ENCODE data around the gene OXSM. TPM values are rescaled to one million over a fixed set of nuclear protein-coding genes. Genes with fewer than 3 reads are reported as not detected.

OXSM gene
- 5.9 TPM for total RNA-seq

DNA sequence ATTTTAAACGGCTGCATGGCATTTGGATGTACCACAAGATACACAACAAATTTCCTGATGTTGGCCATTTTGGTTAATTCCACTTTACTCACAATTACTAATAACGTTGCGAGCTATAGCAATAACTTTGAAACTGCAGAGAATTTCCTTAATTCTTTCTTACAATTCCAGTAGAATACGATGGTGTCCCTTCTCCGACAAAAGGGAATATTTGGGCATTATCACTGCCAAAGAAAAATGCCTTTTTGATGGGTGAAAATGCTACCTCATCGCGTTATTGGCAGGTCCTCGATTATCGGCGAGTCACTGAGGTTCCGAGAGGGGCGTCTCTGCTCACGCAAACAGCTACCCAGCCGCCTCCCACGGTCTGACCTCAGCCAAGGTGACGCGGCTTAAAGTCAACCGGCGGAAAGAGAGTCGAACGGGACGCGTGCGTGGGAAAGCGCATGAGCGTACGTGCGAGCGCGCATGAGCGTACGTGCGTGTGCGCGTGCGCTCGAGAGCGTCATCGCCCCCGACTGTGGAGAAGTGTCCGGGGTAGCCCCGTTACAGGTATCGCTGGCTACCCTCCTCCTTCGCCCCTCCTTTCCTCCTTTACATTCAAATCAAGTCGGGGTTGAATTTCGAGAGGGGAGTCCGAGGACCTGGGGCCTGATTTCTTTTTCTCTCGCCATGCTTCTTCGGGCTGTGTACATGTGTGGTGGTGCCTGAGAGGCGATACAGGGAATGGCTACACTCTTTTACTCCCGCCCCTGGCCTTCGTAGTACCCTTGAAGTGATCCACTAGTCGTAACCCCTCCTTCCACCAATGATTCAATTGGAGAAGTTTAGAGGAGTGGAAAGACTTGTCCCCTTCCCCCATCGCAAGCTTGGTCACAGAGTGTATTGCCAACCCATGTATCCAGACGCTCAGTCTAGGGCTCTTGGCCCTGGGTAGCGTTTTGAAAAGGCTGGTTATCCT, at the start of gene OXSM:
Gene OXSM (plus strand): TSS at position 495 of the 961 bp plus-strand sequence. CDS start 931 bp downstream, outside the sequence.
- peak in 1 of 2 donors; percentile 89 for DNase-seq (ENCODE audit: extremely low spot score in 2 of 2)
- Histone ChIP-seq H3K36me3 (no peaks in the 10 kb centered on the region), H3K4me1 (peaks cover 30% of the 10 kb centered on the region), H3K27ac (peak within 1 kb of the TSS; percentile 81), H3K27me3 (no peaks in the 10 kb centered on the region), H3K9me3 (no peaks in the 10 kb centered on the region), H3K4me3 (peak within 1 kb of the TSS; percentile 61 to 66)
- intact Hi-C loops (cut with DNase I), result loop anchor here (10.0 kb wide), 1 partner anchor 125 kb away; the partner anchor contains the start of gene TOP2B
- peak; percentile 87 to 88 for TF ChIP-seq POLR2AphosphoS5 (IDR thresholded peaks at IDR 0.05; ENCODE audit: insufficient read depth in 1 of 2, low read depth in 1 of 2)
- no peak for TF ChIP-seq POLR2A (IDR thresholded peaks at IDR 0.05)
- no peak for TF ChIP-seq CTCF (IDR thresholded peaks at IDR 0.05)

- no peak overlapping the region for H3K27ac ChIP-seq
- no peak for DNase-seq (ENCODE audit: extremely low spot score in 2 of 2)
- no peaks in the 10 kb centered on the region for H3K9me3 ChIP-seq
- peaks cover 0 to 17% of the 10 kb centered on the region in 2 donors for H3K36me3 ChIP-seq
- no peaks in the 10 kb centered on the region for H3K27me3 ChIP-seq
- no peak overlapping the region for H3K4me3 ChIP-seq
- TF ChIP-seq CTCF (IDR thresholded peaks at IDR 0.05) (no peak), POLR2AphosphoS5 (IDR thresholded peaks at IDR 0.05; ENCODE audit: insufficient read depth in 1 of 2, low read depth in 1 of 2) (no peak), POLR2A (IDR thresholded peaks at IDR 0.05) (no peak)
- intact Hi-C loops (cut with DNase I), result no loop called here
- no peaks in the 10 kb centered on the region for H3K4me1 ChIP-seq
Observed at GRCh38 chr3:25744470-25744869, 45.4 kb upstream of the OXSM start.

DNA sequence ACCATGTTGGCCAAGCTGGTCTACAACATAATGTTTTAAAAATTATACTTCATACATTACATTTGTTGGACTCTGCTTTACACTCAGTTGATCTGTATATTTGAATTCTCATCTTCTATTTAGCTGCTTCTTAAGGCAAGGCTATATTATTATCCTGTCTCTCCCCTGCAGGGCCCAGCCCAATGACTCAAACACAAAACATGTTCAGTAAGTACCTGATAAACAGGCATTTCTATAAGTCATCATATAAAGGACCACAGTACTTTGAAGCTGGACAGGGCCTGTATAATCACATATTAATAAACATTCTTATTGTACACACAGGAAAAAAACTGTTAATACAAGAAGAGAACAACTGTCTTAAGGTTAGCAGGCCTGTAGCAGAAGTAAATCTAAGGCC, 42.9 kb upstream of the OXSM start:
- H3K4me1 ChIP-seq, result no peaks in the 10 kb centered on the region
- no peaks in the 10 kb centered on the region for H3K9me3 ChIP-seq
- no peak for DNase-seq (ENCODE audit: extremely low spot score in 2 of 2)
- TF ChIP-seq CTCF (IDR thresholded peaks at IDR 0.05), result no peak
- TF ChIP-seq POLR2A (IDR thresholded peaks at IDR 0.05), result no peak
- TF ChIP-seq POLR2AphosphoS5 (IDR thresholded peaks at IDR 0.05; ENCODE audit: insufficient read depth in 1 of 2, low read depth in 1 of 2), result peak in 1 of 2 donors; percentile 15
- intact Hi-C loops (cut with DNase I), result no loop called here
- no peak overlapping the region for H3K27ac ChIP-seq
- H3K36me3 ChIP-seq, result peaks cover 0 to 33% of the 10 kb centered on the region in 2 donors
- no peaks in the 10 kb centered on the region for H3K27me3 ChIP-seq
- H3K4me3 ChIP-seq, result no peak overlapping the region

- no peak overlapping the region for H3K4me3 ChIP-seq
- H3K36me3 ChIP-seq, result peaks cover 0 to 33% of the 10 kb centered on the region in 2 donors
- TF ChIP-seq POLR2AphosphoS5 (IDR thresholded peaks at IDR 0.05; ENCODE audit: insufficient read depth in 1 of 2, low read depth in 1 of 2) (no peak), POLR2A (IDR thresholded peaks at IDR 0.05) (no peak), CTCF (IDR thresholded peaks at IDR 0.05) (no peak)
- H3K27me3 ChIP-seq, result no peaks in the 10 kb centered on the region
- H3K9me3 ChIP-seq, result no peaks in the 10 kb centered on the region
- DNase-seq (ENCODE audit: extremely low spot score in 2 of 2), result no peak
- no peak overlapping the region for H3K27ac ChIP-seq
- intact Hi-C loops (cut with DNase I), result no loop called here
- H3K4me1 ChIP-seq, result no peaks in the 10 kb centered on the region
Observed at GRCh38 chr3:25748189-25748588, 41.7 kb upstream of the OXSM start.

Measured in vagina (tissue), 2 donors.